Stimulated activated CD4-positive, alpha-beta T cell treated with anti-CD3 and anti-CD28 coated beads, Interleukin-4, amount 100 ng/mL, for 48 hours (primary cell): ENCODE measurements around the gene PKLR.
"Not testable (repeated sequence)": the region's sequence is repeated elsewhere in the genome, so short reads cannot be mapped to it uniquely, and the experiment has no call there.

ENCODE experiments used
- DNase-seq, 2 donors: peaks; one replicate each; pipeline ENCODE4 v3.0.0-alpha.2; 2020; ENCODE audit warnings: low read depth in 2 of 2

PKLR gene

GRCh38 chr1:155255243-155256007 lies 45.8 kb downstream of the PKLR start, which contains the start of gene ENTREP3:
TSS of gene ENTREP3 (minus strand) at chr1:155255483. CDS start at chr1:155254877, 606 bp downstream.
- DNase-seq = peak; percentile 74 to 75

DNA sequence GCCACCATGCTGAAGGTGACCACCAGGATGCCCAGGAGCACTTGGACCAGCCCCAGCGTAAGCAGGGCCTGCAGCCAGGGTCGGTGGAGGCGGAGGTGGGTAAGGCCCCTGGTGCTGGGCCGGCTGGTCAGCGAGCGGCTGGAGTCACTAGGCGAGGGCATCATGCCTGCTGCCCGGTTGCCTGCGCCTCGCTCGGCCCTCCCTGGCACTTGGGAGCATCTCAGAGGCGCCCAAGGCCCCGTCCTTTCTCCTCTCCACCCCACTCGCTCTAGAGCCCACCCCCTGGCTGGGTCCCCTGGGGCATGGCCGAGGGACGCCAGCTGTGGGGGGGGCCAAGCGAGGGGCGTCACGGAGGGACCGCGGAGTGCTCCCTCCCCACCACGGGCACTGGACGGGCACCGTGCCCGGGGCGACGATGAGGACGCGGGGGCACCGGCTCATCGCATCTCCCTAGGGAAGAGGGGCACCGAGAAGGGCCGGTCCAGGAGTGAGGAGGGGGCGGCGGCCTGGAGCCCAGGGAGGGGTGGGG lies 46.5 kb downstream of the PKLR start:
- DNase-seq = no peak

GRCh38 chr1:155254228-155254713 lies 47.0 kb downstream of the PKLR start:
- no peak for DNase-seq

DNA sequence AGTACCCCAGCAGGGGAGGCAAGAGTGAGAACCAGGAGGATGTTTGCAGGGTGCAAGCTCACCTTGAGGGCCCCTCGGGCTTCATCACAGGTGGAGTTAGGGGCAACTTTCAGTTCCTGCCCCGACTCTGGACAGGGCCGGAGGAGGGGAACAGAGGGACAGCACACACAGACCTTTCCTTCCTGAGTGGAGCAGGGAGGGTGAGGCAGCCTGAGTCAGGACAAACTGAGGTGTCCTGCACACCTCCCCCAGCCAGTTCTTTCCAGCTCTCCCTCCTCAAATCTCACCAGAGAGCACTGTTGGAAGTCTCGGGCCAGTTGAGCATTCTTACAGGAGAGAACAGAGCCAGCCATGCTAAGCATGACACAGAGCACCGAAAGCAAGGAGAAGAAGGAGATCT lies 47.4 kb downstream of the PKLR start:
- DNase-seq = no peak

GRCh38 chr1:155253208-155253607 lies 48.0 kb downstream of the PKLR start:
- DNase-seq = no peak

DNA sequence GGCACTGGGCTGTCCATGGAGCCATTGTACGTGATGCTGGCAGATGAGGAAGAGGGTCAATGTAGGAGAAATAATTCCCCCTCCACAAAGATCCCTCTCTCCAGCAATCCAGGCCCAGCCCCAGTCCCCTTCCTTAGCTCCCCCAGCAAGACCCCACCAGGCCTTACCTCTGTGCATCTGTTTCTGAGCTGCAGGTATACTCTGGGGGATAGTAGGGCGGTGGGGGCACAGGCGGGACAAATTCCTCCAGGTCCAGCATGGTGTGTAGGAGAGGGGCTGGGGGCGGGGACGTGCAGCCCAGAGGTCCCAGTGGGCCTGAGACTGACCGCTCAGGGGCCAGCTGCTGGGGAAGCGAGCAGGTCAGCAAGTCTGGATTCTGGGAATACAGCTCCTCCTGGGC lies 49.7 kb downstream of the PKLR start:
- DNase-seq = no peak

GRCh38 chr1:155250633-155251449 lies 50.4 kb downstream of the PKLR start:
- peak; percentile 95 to 99 for DNase-seq

DNA sequence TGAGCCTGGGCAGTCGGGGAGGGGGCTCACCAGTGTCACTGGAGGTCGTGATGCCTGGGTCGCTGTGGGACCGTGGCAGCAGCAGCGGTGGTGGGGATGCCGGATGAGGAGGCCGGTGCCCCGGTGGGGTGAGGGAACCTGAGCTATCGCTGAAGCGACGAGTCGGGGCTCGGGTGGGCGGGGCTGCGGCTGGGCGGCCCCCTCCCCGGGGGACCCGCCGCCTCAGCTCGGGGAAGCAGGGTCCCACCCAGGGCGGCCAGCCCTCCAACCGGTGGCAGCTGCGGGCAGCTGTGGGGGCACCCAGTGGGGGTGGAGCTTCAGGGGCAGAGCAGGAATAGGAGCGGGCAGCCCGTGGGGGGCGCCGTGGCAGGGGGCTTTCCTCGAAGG lies 51.0 kb downstream of the PKLR start:
- DNase-seq = no peak

GRCh38 chr1:155247667-155248553 lies 53.3 kb downstream of the PKLR start:
- DNase-seq = no peak

- DNase-seq = not testable (repeated sequence)
These were observed 54.4 kb downstream of the PKLR start for GRCh38 chr1:155246796-155247195.

GRCh38 chr1:155245163-155245524 lies 56.1 kb downstream of the PKLR start:
- DNase-seq = no peak

- DNase-seq = peak; percentile 87 to 91
These were observed 56.7 kb downstream of the PKLR start for GRCh38 chr1:155244368-155245162.

- no peak for DNase-seq
These were observed 58.4 kb downstream of the PKLR start for GRCh38 chr1:155242805-155243358.

- DNase-seq = no peak
These were observed 59.4 kb downstream of the PKLR start for GRCh38 chr1:155241841-155242264.

- DNase-seq = peak; percentile 28 to 53
These were observed 60.1 kb downstream of the PKLR start for GRCh38 chr1:155241069-155241679.
